Astrocyte of the cerebellum (primary cell): ENCODE data around the gene ADGRD1.
A peak's percentile ranks its signal among the peaks of the same experiment; 100 is the strongest.

ENCODE experiments used
- DNase-seq: peaks from one replicate; pipeline ENCODE4 v3.0.0-alpha.2; 2011; ENCODE audit warnings: low read depth
- H3K4me3 ChIP-seq: 2 replicates; pipeline ENCODE4 v1.5.1; 2011; ENCODE audit warnings: mild to moderate bottlenecking, low read depth, low read length, moderate library complexity
- CTCF ChIP-seq: IDR thresholded peaks from 2 replicates; pipeline ENCODE4 v1.5.1; 2012; ENCODE audit warnings: low read length, low read depth, moderate library complexity, mild to moderate bottlenecking; ENCODE audit errors: missing control alignments
- in situ Hi-C: cut with HindIII; loops from 2 replicates; pipeline ENCODE4 v1.10.0; 2017; ENCODE audit warnings: low sequenced_read_pairs

ADGRD1 gene

GRCh38 chr12:131101703-131102492 lies 148.2 kb downstream of the ADGRD1 start:
- no peak overlapping the region for H3K4me3 ChIP-seq
- no peak for DNase-seq
- in situ Hi-C loops: loop anchor here (10.0 kb wide), 1 partner anchor 603 kb away; no protein-coding TSS in a partner anchor
- no peak for TF ChIP-seq CTCF

- H3K4me3 ChIP-seq: no peak overlapping the region
- no peak for DNase-seq
- in situ Hi-C loops: loop anchor here (10.0 kb wide), 1 partner anchor 602 kb away; no protein-coding TSS in a partner anchor
- TF ChIP-seq CTCF: no peak
These were observed 148.8 kb downstream of the ADGRD1 start for GRCh38 chr12:131102493-131102931.

- DNase-seq: no peak
- TF ChIP-seq CTCF: no peak
- in situ Hi-C loops: loop anchor here (10.0 kb wide), 1 partner anchor 602 kb away; no protein-coding TSS in a partner anchor
- no peak overlapping the region for H3K4me3 ChIP-seq
These were observed 149.4 kb downstream of the ADGRD1 start for GRCh38 chr12:131102991-131103668.

GRCh38 chr12:131103669-131104462 lies 150.2 kb downstream of the ADGRD1 start:
- DNase-seq: no peak
- in situ Hi-C loops: loop anchor here (10.0 kb wide), 1 partner anchor 601 kb away; no protein-coding TSS in a partner anchor
- no peak overlapping the region for H3K4me3 ChIP-seq
- no peak for TF ChIP-seq CTCF

GRCh38 chr12:131104463-131105350 lies 151.0 kb downstream of the ADGRD1 start:
- TF ChIP-seq CTCF: peak; percentile 79
- H3K4me3 ChIP-seq: no peak overlapping the region
- peak; percentile 4 for DNase-seq
- in situ Hi-C loops: loop anchor here (10.0 kb wide), 1 partner anchor 600 kb away; no protein-coding TSS in a partner anchor
